ENCODE data around the gene DAGLA.

GRCh38 chr11:61787928-61788491 is 107.8 kb downstream of the DAGLA start:
- TF ChIP-seq POLR2A (IDR thresholded peaks at IDR 0.05) (no peak), CTCF (IDR thresholded peaks at IDR 0.05) (peak in 3 of 5 experiments; percentile 28 to 48 (median 29)), EP300 (IDR thresholded peaks at IDR 0.05; ENCODE audit: low read depth) (no peak), POLR2AphosphoS5 (IDR thresholded peaks at IDR 0.05) (no peak)
